Forelimb muscle (tissue), 1 donor: Measurements from ENCODE around the gene PIAS3. TPM values are rescaled to one million over a fixed set of nuclear protein-coding genes. Genes with fewer than 3 reads are reported as not detected.
"Not testable (repeated sequence)": the region's sequence is repeated elsewhere in the genome, so short reads cannot be mapped to it uniquely, and the experiment has no call there.

Source experiments
- DNase-seq: peaks from one replicate; pipeline ENCODE4 v3.0.0-alpha.2; 2013; ENCODE audit warnings: low read depth
- polyA plus RNA-seq: library from polyadenylated mRNA; unstranded; fragments of 120-200 nt; gene quantifications from one replicate; pipeline ENCODE4 v1.2.1, GENCODE V29; 2013; ENCODE audit not compliant: insufficient read length

Gene PIAS3
- polyA plus RNA-seq, 1 donor = 41.0 TPM

GRCh38 chr1:145874646-145875045 is 15.8 kb upstream of the PIAS3 start:
- no peak for DNase-seq

GRCh38 chr1:145871994-145872924 is 13.4 kb upstream of the PIAS3 start:
- DNase-seq = no peak

GRCh38 chr1:145868232-145868631 is 9.4 kb upstream of the PIAS3 start:
- DNase-seq = no peak

- peak; percentile 67 for DNase-seq
Observed at GRCh38 chr1:145863282-145864018, 4.6 kb upstream of the PIAS3 start.

- peak; percentile 83 for DNase-seq
Observed at GRCh38 chr1:145859491-145860023, 676 bp upstream of the PIAS3 start.

- no peak for DNase-seq
Observed at GRCh38 chr1:145858238-145858900, 512 bp downstream of the PIAS3 start.

- DNase-seq = no peak
Observed at GRCh38 chr1:145857170-145857569, 1.7 kb downstream of the PIAS3 start.

GRCh38 chr1:145855426-145855948 is 3.4 kb downstream of the PIAS3 start:
- DNase-seq = no peak

- no peak for DNase-seq
Observed at GRCh38 chr1:145849356-145850160, 9.3 kb downstream of the PIAS3 start.

GRCh38 chr1:145847827-145848226 is 11.1 kb downstream of the PIAS3 start:
- DNase-seq = no peak

- DNase-seq = no peak
Observed at GRCh38 chr1:145846201-145846612, 12.7 kb downstream of the PIAS3 start.

- no peak for DNase-seq
Observed at GRCh38 chr1:145845514-145846161, 13.2 kb downstream of the PIAS3 start, which contains the start of gene NUDT17. Gene NUDT17 (plus strand): TSS chr1:145845630. CDS start chr1:145845641, 11 bp downstream.

- DNase-seq = no peak
Observed at GRCh38 chr1:145845144-145845513, 13.8 kb downstream of the PIAS3 start.

GRCh38 chr1:145843031-145843430 is 15.8 kb downstream of the PIAS3 start:
- DNase-seq = no peak

GRCh38 chr1:145837656-145838055 is 21.2 kb downstream of the PIAS3 start:
- DNase-seq = no peak

GRCh38 chr1:145830810-145831209 is 28.1 kb downstream of the PIAS3 start:
- DNase-seq = not testable (repeated sequence)

GRCh38 chr1:145828367-145829026 is 30.4 kb downstream of the PIAS3 start:
- no peak for DNase-seq

- no peak for DNase-seq
Observed at GRCh38 chr1:145827966-145828365, 30.9 kb downstream of the PIAS3 start.

GRCh38 chr1:145826030-145826429 is 32.9 kb downstream of the PIAS3 start:
- DNase-seq = no peak

- no peak for DNase-seq
Observed at GRCh38 chr1:145824499-145824842, 34.4 kb downstream of the PIAS3 start.
